AG04450 (cell line): ENCODE results near the gene SMURF2. TPM values are rescaled to one million over a fixed set of nuclear protein-coding genes. Genes with fewer than 3 reads are reported as not detected.

Experiments used
- CTCF ChIA-PET: fragments of 300-600, 350-600 bp; formaldehyde crosslinking; extraction: SDS; loops from one replicate; lab custom pipeline; 2022; ENCODE audit warnings: antibody characterized with exemption, inconsistent platforms; lab: Charles Lee
- POLR2A ChIA-PET: fragments of 350-600 bp; formaldehyde crosslinking; extraction: SDS; loops from one replicate; lab custom pipeline; 2021; ENCODE audit warnings: antibody characterized with exemption, inconsistent platforms; lab: Yijun Ruan, JAX
- DNase-seq: peaks from one replicate; pipeline ENCODE4 v3.0.0-alpha.2; 2011; ENCODE audit warnings: low read depth, low spot score
- H3K27ac ChIP-seq: one replicate; pipeline ENCODE4 v1.5.1; 2012; ENCODE audit warnings: low read depth, low read length, control low read depth
- H3K27me3 ChIP-seq: one replicate; pipeline ENCODE4 v1.6.0; 2012; ENCODE audit warnings: low read length; ENCODE audit not compliant: control insufficient read depth, insufficient read depth
- H3K4me3 ChIP-seq: 2 replicates; pipeline ENCODE4 v1.5.1; 2011; ENCODE audit warnings: mild to moderate bottlenecking, low read depth, low read length, control low read depth
- H3K9me3 ChIP-seq: 2 replicates; pipeline ENCODE4 v1.5.1; 2012; ENCODE audit warnings: low read length; ENCODE audit not compliant: control insufficient read depth, insufficient read depth
- polyA plus RNA-seq: library from polyadenylated mRNA; depleted of rRNA; stranded (reverse); fragments of >200 nt; gene quantifications from 2 replicates; pipeline ENCODE4 v1.2.3, GENCODE V29; 2011
- TF ChIP-seq, protein P1 (sequence below): IDR thresholded peaks from 2 replicates; pipeline ENCODE4 v1.5.1; 2011; ENCODE audit warnings: low read depth, low read length, control low read depth, inconsistent platforms

The SMURF2 gene
- polyA plus RNA-seq, 1 experiment, result 147 TPM

DNA sequence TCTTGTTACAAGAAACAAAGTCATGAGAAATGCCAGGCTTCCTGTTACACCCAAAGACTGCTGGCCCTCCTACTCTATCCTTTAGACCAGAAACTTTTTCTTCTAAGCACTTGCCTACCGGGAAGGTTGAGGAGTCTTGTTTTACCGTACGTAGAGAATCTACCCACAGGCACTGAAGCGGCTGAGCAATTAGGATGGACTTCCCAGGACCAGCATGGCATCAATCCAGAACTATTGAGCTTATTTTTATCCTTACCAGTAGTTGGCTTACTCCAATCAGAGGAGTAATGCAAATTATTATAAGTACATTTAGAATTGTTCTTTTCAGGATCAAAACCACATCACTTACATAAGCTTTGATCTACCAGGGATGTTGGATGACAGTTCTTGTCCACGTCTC lies 129.7 kb downstream of the SMURF2 start:
- Histone ChIP-seq H3K9me3 (no peaks in the 10 kb centered on the region), H3K4me3 (no peak overlapping the region), H3K27ac (no peak overlapping the region), H3K27me3 (no peaks in the 10 kb centered on the region)
- ChIA-PET CTCF (interaction anchor here (1.2 kb wide), 1 partner anchor 13 kb away, joined by 3 read pairs; no protein-coding TSS in a partner anchor), POLR2A (interaction anchor here (1.1 kb wide), 1 partner anchor 26 kb away, joined by 4 read pairs; the partner anchor contains the start of gene CEP95)
- TF ChIP-seq, protein P1, sequence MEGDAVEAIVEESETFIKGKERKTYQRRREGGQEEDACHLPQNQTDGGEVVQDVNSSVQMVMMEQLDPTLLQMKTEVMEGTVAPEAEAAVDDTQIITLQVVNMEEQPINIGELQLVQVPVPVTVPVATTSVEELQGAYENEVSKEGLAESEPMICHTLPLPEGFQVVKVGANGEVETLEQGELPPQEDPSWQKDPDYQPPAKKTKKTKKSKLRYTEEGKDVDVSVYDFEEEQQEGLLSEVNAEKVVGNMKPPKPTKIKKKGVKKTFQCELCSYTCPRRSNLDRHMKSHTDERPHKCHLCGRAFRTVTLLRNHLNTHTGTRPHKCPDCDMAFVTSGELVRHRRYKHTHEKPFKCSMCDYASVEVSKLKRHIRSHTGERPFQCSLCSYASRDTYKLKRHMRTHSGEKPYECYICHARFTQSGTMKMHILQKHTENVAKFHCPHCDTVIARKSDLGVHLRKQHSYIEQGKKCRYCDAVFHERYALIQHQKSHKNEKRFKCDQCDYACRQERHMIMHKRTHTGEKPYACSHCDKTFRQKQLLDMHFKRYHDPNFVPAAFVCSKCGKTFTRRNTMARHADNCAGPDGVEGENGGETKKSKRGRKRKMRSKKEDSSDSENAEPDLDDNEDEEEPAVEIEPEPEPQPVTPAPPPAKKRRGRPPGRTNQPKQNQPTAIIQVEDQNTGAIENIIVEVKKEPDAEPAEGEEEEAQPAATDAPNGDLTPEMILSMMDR, result no peak
- DNase-seq, result no peak

DNA sequence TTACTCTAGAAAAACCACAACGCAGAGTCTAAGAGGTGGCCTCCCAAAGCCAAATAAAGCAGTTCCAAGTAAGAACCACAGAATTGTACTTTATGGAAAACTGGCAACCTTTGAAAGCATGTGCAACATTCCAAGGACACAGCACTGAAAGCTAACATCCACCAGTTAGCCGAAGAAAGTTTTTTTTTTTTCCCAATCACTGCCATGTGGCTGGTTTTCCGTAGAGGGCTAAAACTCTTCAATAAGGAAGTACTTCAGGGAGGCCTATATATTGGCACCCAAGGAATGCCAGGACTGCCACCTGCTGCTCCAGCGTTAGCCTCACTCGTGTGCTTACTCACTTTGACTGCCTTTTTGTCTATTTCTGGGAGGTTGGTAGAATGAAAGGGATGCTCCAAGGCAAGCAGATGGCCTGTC lies 130.1 kb downstream of the SMURF2 start:
- POLR2A ChIA-PET, result interaction anchor here (1.1 kb wide), 1 partner anchor 25 kb away, joined by 4 read pairs; the partner anchor contains the start of gene CEP95
- TF ChIP-seq, protein P1, result no peak
- CTCF ChIA-PET, result interaction anchor here (1.2 kb wide), 1 partner anchor 14 kb away, joined by 3 read pairs; no protein-coding TSS in a partner anchor
- H3K4me3 ChIP-seq, result no peak overlapping the region
- DNase-seq, result no peak
- H3K9me3 ChIP-seq, result no peaks in the 10 kb centered on the region
- no peak overlapping the region for H3K27ac ChIP-seq
- H3K27me3 ChIP-seq, result no peaks in the 10 kb centered on the region

DNA sequence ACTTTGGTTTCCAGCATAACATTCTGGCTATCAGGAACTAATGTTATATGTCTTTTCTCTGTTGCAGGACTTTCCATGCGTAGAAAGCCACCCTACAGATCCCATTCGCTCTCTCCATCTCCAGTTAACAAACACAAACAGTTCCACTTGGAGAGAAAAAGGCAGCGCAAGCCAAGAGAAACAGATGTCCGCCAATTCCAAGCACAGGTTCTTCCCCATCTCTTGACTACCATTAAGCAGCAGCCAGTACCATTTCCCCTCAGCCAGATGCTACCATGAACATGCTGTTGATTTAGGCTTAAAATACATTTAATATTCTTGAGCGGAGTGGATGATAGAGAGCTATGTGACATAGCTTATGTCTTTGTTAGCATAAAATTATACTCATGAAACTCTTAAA lies 132.9 kb downstream of the SMURF2 start:
- ChIA-PET CTCF (no interaction called here), POLR2A (no interaction called here)
- H3K27ac ChIP-seq, result no peak overlapping the region
- DNase-seq, result no peak
- H3K4me3 ChIP-seq, result no peak overlapping the region
- no peaks in the 10 kb centered on the region for H3K27me3 ChIP-seq
- TF ChIP-seq, protein P1, result no peak
- no peaks in the 10 kb centered on the region for H3K9me3 ChIP-seq

DNA sequence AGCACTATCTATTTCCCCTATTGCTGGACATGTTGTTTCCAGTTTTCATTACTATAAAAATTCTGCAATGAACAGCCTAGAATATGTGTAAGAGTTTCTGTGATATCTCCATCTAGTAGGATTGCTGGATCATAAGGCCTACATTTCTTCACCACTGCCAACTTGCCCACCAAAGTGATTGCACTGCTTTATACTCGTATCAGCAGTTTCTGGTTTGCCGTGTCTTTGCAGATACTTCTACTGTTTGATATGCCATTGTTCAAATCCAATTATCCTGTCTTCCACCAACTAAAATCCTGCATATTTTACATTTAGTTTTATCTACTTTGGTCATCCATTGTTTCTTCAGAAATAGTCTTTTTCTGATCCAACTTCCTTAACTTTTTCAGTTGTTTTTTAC lies 134.2 kb downstream of the SMURF2 start:
- H3K4me3 ChIP-seq, result no peak overlapping the region
- TF ChIP-seq, protein P1, result no peak
- POLR2A ChIA-PET, result no interaction called here
- H3K27ac ChIP-seq, result no peak overlapping the region
- no peaks in the 10 kb centered on the region for H3K27me3 ChIP-seq
- no peak for DNase-seq
- H3K9me3 ChIP-seq, result no peaks in the 10 kb centered on the region
- CTCF ChIA-PET, result no interaction called here

DNA sequence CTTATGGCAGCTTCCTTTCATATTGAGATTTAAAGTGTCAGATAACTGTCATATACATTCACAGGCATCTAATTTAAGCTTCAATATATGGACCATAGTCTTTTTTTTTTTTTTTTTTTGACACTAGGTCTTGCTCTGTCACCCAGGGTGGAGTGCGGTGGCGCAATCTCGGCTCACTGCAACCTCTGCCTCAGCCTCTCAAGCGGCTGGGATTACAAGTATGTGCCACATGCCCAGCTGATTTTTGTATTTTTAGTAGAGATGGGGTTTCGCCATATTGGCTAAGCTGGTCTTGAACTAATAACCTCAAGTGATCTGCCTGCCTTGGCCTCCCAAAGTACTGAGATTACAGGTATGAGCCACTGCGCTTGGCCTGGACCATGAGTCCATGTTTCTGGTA lies 141.7 kb downstream of the SMURF2 start:
- Histone ChIP-seq H3K4me3 (no peak overlapping the region), H3K9me3 (no peaks in the 10 kb centered on the region), H3K27me3 (no peaks in the 10 kb centered on the region), H3K27ac (no peak overlapping the region)
- ChIA-PET POLR2A (interaction anchor here (2.2 kb wide), 1 partner anchor 15 kb away, joined by 5 read pairs; the partner anchor contains the start of gene DDX5), CTCF (interaction anchor here (1.2 kb wide), 1 partner anchor 29 kb away, joined by 4 read pairs; no protein-coding TSS in a partner anchor)
- TF ChIP-seq, protein P1, result no peak
- no peak for DNase-seq
